Astrocyte of the cerebellum (primary cell): ENCODE results near the gene KDM7A.
"Not testable (repeated sequence)": the region's sequence is repeated elsewhere in the genome, so short reads cannot be mapped to it uniquely, and the experiment has no call there.

Experiments used
- DNase-seq: peaks from one replicate; pipeline ENCODE4 v3.0.0-alpha.2; 2011; ENCODE audit warnings: low read depth
- H3K4me3 ChIP-seq: 2 replicates; pipeline ENCODE4 v1.5.1; 2011; ENCODE audit warnings: mild to moderate bottlenecking, low read depth, low read length, moderate library complexity
- CTCF ChIP-seq: IDR thresholded peaks from 2 replicates; pipeline ENCODE4 v1.5.1; 2012; ENCODE audit warnings: low read length, low read depth, moderate library complexity, mild to moderate bottlenecking; ENCODE audit errors: missing control alignments
- in situ Hi-C: cut with HindIII; loops from 2 replicates; pipeline ENCODE4 v1.10.0; 2017; ENCODE audit warnings: low sequenced_read_pairs

The KDM7A gene

GRCh38 chr7:140175221-140176121 lies 1.3 kb downstream of the KDM7A start:
- H3K4me3 ChIP-seq, result peak overlapping the region; percentile 82
- in situ Hi-C loops, result no loop called here
- DNase-seq, result peak; percentile 83
- TF ChIP-seq CTCF, result peak; percentile 89

- no peak for TF ChIP-seq CTCF
- no peak for DNase-seq
- no peak overlapping the region for H3K4me3 ChIP-seq
- in situ Hi-C loops, result no loop called here
These were observed 2.6 kb downstream of the KDM7A start for GRCh38 chr7:140174217-140174616.

- no peak for TF ChIP-seq CTCF
- DNase-seq, result no peak
- no peak overlapping the region for H3K4me3 ChIP-seq
- in situ Hi-C loops, result no loop called here
These were observed 6.4 kb downstream of the KDM7A start for GRCh38 chr7:140170375-140170774.

- no peak for DNase-seq
- TF ChIP-seq CTCF, result no peak
- H3K4me3 ChIP-seq, result no peak overlapping the region
- in situ Hi-C loops, result no loop called here
These were observed 8.0 kb downstream of the KDM7A start for GRCh38 chr7:140168816-140169215.

GRCh38 chr7:140165422-140165821 lies 11.4 kb downstream of the KDM7A start:
- no peak for DNase-seq
- no peak for TF ChIP-seq CTCF
- H3K4me3 ChIP-seq, result no peak overlapping the region
- in situ Hi-C loops, result no loop called here

- DNase-seq, H3K4me3 ChIP-seq, in situ Hi-C loops: not testable (repeated sequence)
These were observed 14.7 kb downstream of the KDM7A start for GRCh38 chr7:140162081-140162480.

- in situ Hi-C loops, result no loop called here
- DNase-seq, result no peak
- H3K4me3 ChIP-seq, result no peak overlapping the region
- TF ChIP-seq CTCF, result no peak
These were observed 15.7 kb downstream of the KDM7A start for GRCh38 chr7:140161047-140161446.
